Pancreas (tissue), 10 donors: Measurements from ENCODE around the gene RAB9A. TPM values are rescaled to one million over a fixed set of nuclear protein-coding genes. Genes with fewer than 3 reads are reported as not detected.
"Not testable (repeated sequence)": the region's sequence is repeated elsewhere in the genome, so short reads cannot be mapped to it uniquely, and the experiment has no call there.

ENCODE experiments used
- ATAC-seq, 4 donors: fragments of 200-7000 bp; cut with Tn5 transposase; one replicate each; pipeline versions ENCODE4 v1.8.0 to v1.9.1; 2020; ENCODE audit warnings: mild to moderate bottlenecking in 4 of 4, moderate library complexity in 4 of 4
- DNase-seq, 6 donors: peaks; one replicate each; pipeline ENCODE4 v3.0.0-alpha.2; 2020
- FAIRE-seq: peaks from 2 replicates; lab custom pipeline; 2012; peaks lifted over from hg19 to GRCh38; lab: Jason Lieb, UNC
- H3K27ac ChIP-seq, 4 donors: fragments of 200-600 bp; sonication (generic); 1 replicate in 3 of 4; 2 replicates in 1 of 4; pipeline versions ENCODE4 v1.5.0 to v1.8.0; 2020
- H3K27me3 ChIP-seq, 4 donors: fragments of 200-600 bp; one replicate each; pipeline ENCODE4 v1.8.0; 2021
- H3K36me3 ChIP-seq, 3 donors: fragments of 200-600 bp; sonication (generic) in 1 of 3; one replicate each; pipeline versions ENCODE4 v1.5.0 to v1.8.0; 2020 to 2021
- H3K4me1 ChIP-seq, 3 donors: fragments of 200-600 bp; one replicate each; pipeline ENCODE4 v1.8.0; 2021
- H3K4me3 ChIP-seq, 4 donors: fragments of 200-600 bp; sonication (generic) in 2 of 4; one replicate each; pipeline versions ENCODE4 v1.5.0 to v1.8.0; 2020 to 2021
- H3K9me3 ChIP-seq, 4 donors: fragments of 200-600 bp; one replicate each; pipeline ENCODE4 v1.8.0; 2021
- WGBS, 2 donors: extraction: QIAGEN DNeasy Blood & Tissue Kit; methylation state at CpG; one replicate each; pipeline ENCODE4 v1.1.7; 2013; 5-methylcytosine and 5-hydroxymethylcytosine counted together
- intact Hi-C, 3 donors: fragments of 100-400 bp; cut with DNase I; formaldehyde crosslinking; loops; one replicate each; pipeline versions ENCODE4 v1.11.1 to v1.14.2; 2022
- polyA plus RNA-seq, 2 donors: library from polyadenylated mRNA; stranded (reverse); fragments of 200-250 nt; gene quantifications; one replicate each; pipeline ENCODE4 v1.2.3, GENCODE V29; 2013
- total RNA-seq, 6 donors: library from RNA; stranded (reverse); fragmentation: NEBNext Ultra II Directional in 4 of 6; extraction: Animal tissue kit (Norgen Biotek cat#: 25700) in 4 of 6; gene quantifications; one replicate each; pipeline versions ENCODE4 v1.2.1 to v1.2.4, GENCODE V29; 2021 to 2023
- TF ChIP-seq, protein P1 (sequence below), 4 donors: fragments of 200-600 bp; sonication (generic) in 3 of 4; IDR thresholded peaks; one replicate each; pipeline versions ENCODE4 v1.5.0 to v1.8.0; 2021; ENCODE audit warnings: antibody characterized with exemption in 4 of 4
- donor health status: healthy with polysubstance abuse.
- donor health status: DM: no; HTN: no; CAD: no; lungs with moderate emphysema.
- donor health status: DM: no; HTN: no; CAD: no.
- donor health status: control.
- donor health status: control.
- donor health status: Bipolar disorder and iron deficiency.
- donor health status: DM: yes; HTN: yes; CAD: no.
- donor health status: DM: no; HTN: no; CAD: no.
- donor health status: DM: no; HTN: no; CAD: no.
- donor health status: DM: yes; HTN: yes; CAD: no.

The RAB9A gene
- total and polyA plus RNA-seq, 8 donors, result 8.7 to 22.0 (median 16.5) TPM

- 29 to 42% methylated on average over 8 of the region's 8 CpGs for WGBS, 2 donors
- ATAC-seq (peak; percentile 42 to 70 (median 60)), FAIRE-seq (no peak), DNase-seq (peak in 5 of 6 donors; percentile 29 to 64 (median 38))
- H3K4me1 ChIP-seq, result peaks cover 5 to 7% (median 6%) of the 10 kb centered on the region in 3 donors
- H3K9me3 ChIP-seq, result no peaks in the 10 kb centered on the region
- peak overlapping the region in 2 of 4 donors; percentile 9 to 34 for H3K27ac ChIP-seq
- intact Hi-C loops, result loop anchor here in 1 of 3 donors (5.0 kb wide), 1 partner anchor 140 kb away; no protein-coding TSS in a partner anchor
- H3K27me3 ChIP-seq, result peaks cover 0 to 6% (median 0%) of the 10 kb centered on the region in 4 donors
- TF ChIP-seq, protein P1, sequence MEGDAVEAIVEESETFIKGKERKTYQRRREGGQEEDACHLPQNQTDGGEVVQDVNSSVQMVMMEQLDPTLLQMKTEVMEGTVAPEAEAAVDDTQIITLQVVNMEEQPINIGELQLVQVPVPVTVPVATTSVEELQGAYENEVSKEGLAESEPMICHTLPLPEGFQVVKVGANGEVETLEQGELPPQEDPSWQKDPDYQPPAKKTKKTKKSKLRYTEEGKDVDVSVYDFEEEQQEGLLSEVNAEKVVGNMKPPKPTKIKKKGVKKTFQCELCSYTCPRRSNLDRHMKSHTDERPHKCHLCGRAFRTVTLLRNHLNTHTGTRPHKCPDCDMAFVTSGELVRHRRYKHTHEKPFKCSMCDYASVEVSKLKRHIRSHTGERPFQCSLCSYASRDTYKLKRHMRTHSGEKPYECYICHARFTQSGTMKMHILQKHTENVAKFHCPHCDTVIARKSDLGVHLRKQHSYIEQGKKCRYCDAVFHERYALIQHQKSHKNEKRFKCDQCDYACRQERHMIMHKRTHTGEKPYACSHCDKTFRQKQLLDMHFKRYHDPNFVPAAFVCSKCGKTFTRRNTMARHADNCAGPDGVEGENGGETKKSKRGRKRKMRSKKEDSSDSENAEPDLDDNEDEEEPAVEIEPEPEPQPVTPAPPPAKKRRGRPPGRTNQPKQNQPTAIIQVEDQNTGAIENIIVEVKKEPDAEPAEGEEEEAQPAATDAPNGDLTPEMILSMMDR (IDR thresholded peaks at IDR 0.05), result no peak
- H3K36me3 ChIP-seq, result no peaks in the 10 kb centered on the region
- no peak overlapping the region for H3K4me3 ChIP-seq
Observed at GRCh38 chrX:13647709-13648212, 41.2 kb upstream of the RAB9A start.

DNA sequence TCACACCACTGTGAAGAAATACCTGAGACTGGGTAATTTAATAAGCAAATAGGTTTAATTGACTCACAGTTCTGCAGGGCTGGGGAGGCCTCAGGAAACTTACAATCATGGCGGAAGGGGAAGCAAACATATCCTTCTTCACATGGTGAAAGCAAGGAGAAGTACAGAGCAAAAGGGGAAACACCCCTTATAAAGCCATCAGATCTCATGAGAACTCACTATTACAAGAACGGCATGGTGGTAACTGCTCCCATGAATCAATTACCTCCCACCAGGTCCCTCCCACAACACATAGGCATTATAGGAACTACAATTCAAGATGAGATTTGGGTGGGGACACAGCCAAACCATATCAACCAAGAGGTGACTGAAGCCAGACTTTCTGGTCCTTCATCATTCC is 40.6 kb upstream of the RAB9A start:
- 82 to 95% methylated on average over 2 of the region's 2 CpGs for WGBS, 2 donors
- FAIRE-seq, result not testable (repeated sequence)

GRCh38 chrX:13649838-13650237 is 39.1 kb upstream of the RAB9A start:
- Histone ChIP-seq H3K36me3 (no peaks in the 10 kb centered on the region), H3K27ac (no peak overlapping the region), H3K9me3 (no peaks in the 10 kb centered on the region), H3K27me3 (no peaks in the 10 kb centered on the region), H3K4me3 (no peak overlapping the region), H3K4me1 (peaks cover 5 to 15% (median 6%) of the 10 kb centered on the region in 3 donors)
- TF ChIP-seq, protein P1 (IDR thresholded peaks at IDR 0.05), result no peak
- 48 to 49% methylated on average over 5 of the region's 5 CpGs for WGBS, 2 donors
- no peak for FAIRE-seq
- DNase-seq, result no peak
- intact Hi-C loops, result loop anchor here in 1 of 3 donors (5.0 to 10.0 kb wide), 2 partner anchors 95 to 143 kb away; no protein-coding TSS in a partner anchor
- no peak for ATAC-seq

More for the DNA sequence above, 40.6 kb upstream of the RAB9A start:
- not testable (repeated sequence) for H3K27me3 ChIP-seq, DNase-seq, H3K4me3 ChIP-seq, H3K4me1 ChIP-seq, H3K27ac ChIP-seq, H3K9me3 ChIP-seq, H3K36me3 ChIP-seq, ATAC-seq
- intact Hi-C loops, result loop anchor here in 1 of 3 donors (5.0 kb wide), 1 partner anchor 141 kb away; no protein-coding TSS in a partner anchor

GRCh38 chrX:13650318-13650717 is 38.6 kb upstream of the RAB9A start:
- TF ChIP-seq, protein P1 (IDR thresholded peaks at IDR 0.05), result no peak
- Histone ChIP-seq H3K27me3 (no peaks in the 10 kb centered on the region), H3K4me1 (peaks cover 5 to 15% (median 6%) of the 10 kb centered on the region in 3 donors), H3K27ac (no peak overlapping the region), H3K9me3 (no peaks in the 10 kb centered on the region), H3K36me3 (no peaks in the 10 kb centered on the region), H3K4me3 (no peak overlapping the region)
- DNase-seq, result no peak
- no peak for ATAC-seq
- no peak for FAIRE-seq
- 93 to 100% methylated on average over 1 of the region's 1 CpG for WGBS, 2 donors
- intact Hi-C loops, result loop anchor here in 1 of 3 donors (10.0 kb wide), 1 partner anchor 94 kb away; no protein-coding TSS in a partner anchor

DNA sequence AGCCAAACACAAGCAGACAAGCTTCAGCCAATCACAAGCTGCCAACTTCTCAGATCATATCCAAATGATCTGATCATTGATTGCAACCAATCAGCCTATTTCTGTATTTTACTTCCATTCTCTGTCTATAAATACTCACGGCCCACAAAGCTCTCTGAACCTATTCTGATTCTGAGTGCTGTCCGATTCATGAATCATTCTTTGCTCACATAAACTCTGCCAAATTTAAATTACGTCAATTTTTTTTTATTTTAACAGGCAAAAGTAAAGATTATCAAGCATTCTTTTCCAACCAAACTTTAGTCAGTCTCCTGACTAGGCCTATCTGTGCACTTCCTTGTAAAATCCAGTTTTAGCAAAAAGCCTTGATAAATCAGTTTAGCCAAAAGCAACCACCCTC is 37.8 kb upstream of the RAB9A start:
- no peak overlapping the region for H3K27ac ChIP-seq
- no peaks in the 10 kb centered on the region for H3K36me3 ChIP-seq
- intact Hi-C loops, result loop anchor here in 1 of 3 donors (10.0 kb wide), 1 partner anchor 94 kb away; no protein-coding TSS in a partner anchor
- peaks cover 5 to 15% (median 6%) of the 10 kb centered on the region in 3 donors for H3K4me1 ChIP-seq
- WGBS, 2 donors, result 50 to 65% methylated on average over 3 of the region's 3 CpGs
- H3K27me3 ChIP-seq, result no peaks in the 10 kb centered on the region
- TF ChIP-seq, protein P1 (IDR thresholded peaks at IDR 0.05), result no peak
- H3K9me3 ChIP-seq, result no peaks in the 10 kb centered on the region
- no peak for ATAC-seq
- no peak for DNase-seq
- no peak for FAIRE-seq
- no peak overlapping the region for H3K4me3 ChIP-seq
